Measurements from ENCODE around the gene MICAL1.

- TF ChIP-seq POLR2A (IDR thresholded peaks at IDR 0.05; ENCODE audit: low read length) (no peak), NFE2L2 (conservative IDR thresholded peaks at IDR 0.05; ENCODE audit: low read length) (no peak), JUN (IDR thresholded peaks at IDR 0.05) (no peak), MAFK (IDR thresholded peaks at IDR 0.05; ENCODE audit: partially characterized antibody) (no peak), RAD21 (conservative IDR thresholded peaks at IDR 0.05 in 1 of 2, IDR thresholded peaks at IDR 0.05 in 1 of 2) (no peak), SREBF2 (IDR thresholded peaks at IDR 0.05) (no peak), RARB (CRISPR knock-in tag; IDR thresholded peaks at IDR 0.05) (no peak), RFX5 (IDR thresholded peaks at IDR 0.05) (no peak)
- TF ChIP-seq, protein P1, sequence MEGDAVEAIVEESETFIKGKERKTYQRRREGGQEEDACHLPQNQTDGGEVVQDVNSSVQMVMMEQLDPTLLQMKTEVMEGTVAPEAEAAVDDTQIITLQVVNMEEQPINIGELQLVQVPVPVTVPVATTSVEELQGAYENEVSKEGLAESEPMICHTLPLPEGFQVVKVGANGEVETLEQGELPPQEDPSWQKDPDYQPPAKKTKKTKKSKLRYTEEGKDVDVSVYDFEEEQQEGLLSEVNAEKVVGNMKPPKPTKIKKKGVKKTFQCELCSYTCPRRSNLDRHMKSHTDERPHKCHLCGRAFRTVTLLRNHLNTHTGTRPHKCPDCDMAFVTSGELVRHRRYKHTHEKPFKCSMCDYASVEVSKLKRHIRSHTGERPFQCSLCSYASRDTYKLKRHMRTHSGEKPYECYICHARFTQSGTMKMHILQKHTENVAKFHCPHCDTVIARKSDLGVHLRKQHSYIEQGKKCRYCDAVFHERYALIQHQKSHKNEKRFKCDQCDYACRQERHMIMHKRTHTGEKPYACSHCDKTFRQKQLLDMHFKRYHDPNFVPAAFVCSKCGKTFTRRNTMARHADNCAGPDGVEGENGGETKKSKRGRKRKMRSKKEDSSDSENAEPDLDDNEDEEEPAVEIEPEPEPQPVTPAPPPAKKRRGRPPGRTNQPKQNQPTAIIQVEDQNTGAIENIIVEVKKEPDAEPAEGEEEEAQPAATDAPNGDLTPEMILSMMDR (IDR thresholded peaks at IDR 0.05) = no peak
- TF ChIP-seq, protein P2, sequence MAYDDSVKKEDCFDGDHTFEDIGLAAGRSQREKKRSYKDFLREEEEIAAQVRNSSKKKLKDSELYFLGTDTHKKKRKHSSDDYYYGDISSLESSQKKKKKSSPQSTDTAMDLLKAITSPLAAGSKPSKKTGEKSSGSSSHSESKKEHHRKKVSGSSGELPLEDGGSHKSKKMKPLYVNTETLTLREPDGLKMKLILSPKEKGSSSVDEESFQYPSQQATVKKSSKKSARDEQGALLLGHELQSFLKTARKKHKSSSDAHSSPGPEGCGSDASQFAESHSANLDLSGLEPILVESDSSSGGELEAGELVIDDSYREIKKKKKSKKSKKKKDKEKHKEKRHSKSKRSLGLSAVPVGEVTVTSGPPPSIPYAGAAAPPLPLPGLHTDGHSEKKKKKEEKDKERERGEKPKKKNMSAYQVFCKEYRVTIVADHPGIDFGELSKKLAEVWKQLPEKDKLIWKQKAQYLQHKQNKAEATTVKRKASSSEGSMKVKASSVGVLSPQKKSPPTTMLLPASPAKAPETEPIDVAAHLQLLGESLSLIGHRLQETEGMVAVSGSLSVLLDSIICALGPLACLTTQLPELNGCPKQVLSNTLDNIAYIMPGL (CRISPR knock-in tag; IDR thresholded peaks at IDR 0.05; ENCODE audit: borderline replicate concordance) = no peak
These were observed 10.8 kb upstream of the MICAL1 start for GRCh38 chr6:109466212-109466923.

All from A549 (cell line).